Gastroesophageal sphincter (tissue), 3 donors: Measurements from ENCODE around the gene PSMG4.

ENCODE experiments used
- CTCF ChIP-seq, 4 experiments: fragments of 200-600 bp in 2 of 4; fragments of 450-650 bp in 2 of 4; sonication (generic) in 1 of 4; IDR thresholded peaks; one replicate each; pipeline ENCODE4 v1.5.1; 2017 to 2019; ENCODE audit warnings: antibody characterized with exemption in 4 of 4, mild to moderate bottlenecking in 2 of 4, moderate library complexity in 2 of 4
- EP300 ChIP-seq: sonication (generic); formaldehyde crosslinking; IDR thresholded peaks from one replicate; pipeline ENCODE4 v1.6.1; 2017; ENCODE audit warnings: antibody characterized with exemption, mild to moderate bottlenecking
- POLR2A ChIP-seq, 2 donors: fragments of 450-650 bp; IDR thresholded peaks; one replicate each; pipeline ENCODE4 v1.6.1; 2017; ENCODE audit warnings: antibody characterized with exemption in 2 of 2, mild to moderate bottlenecking in 2 of 2, moderate library complexity in 1 of 2
- POLR2AphosphoS5 ChIP-seq: sonication (generic); formaldehyde crosslinking; IDR thresholded peaks from one replicate; pipeline ENCODE4 v1.6.1; 2017; ENCODE audit warnings: antibody characterized with exemption

GRCh38 chr6:3212261-3212660 is 46.5 kb upstream of the PSMG4 start:
- TF ChIP-seq CTCF (IDR thresholded peaks at IDR 0.05): no peak
- TF ChIP-seq EP300: no peak
- TF ChIP-seq POLR2A (IDR thresholded peaks at IDR 0.05): no peak
- TF ChIP-seq POLR2AphosphoS5: no peak
